K562 (cell line): ENCODE results near the gene SEC63. TPM values are rescaled to one million over a fixed set of nuclear protein-coding genes. Genes with fewer than 3 reads are reported as not detected.

ENCODE experiments used
- AFF4 ChIP-seq: sonication (generic); formaldehyde crosslinking; IDR thresholded peaks from 2 replicates; pipeline ENCODE4 v1.8.0; 2023; ENCODE audit warnings: mild to moderate bottlenecking, missing genetic modification reagents
- BCL6 ChIP-seq: fragments of 250-450 bp; sonication (Bioruptor Pico); IDR thresholded peaks from 2 replicates; pipeline ENCODE4 v1.4.0; 2020
- FOXK2 ChIP-seq, 2 experiments: fragments of 450-650 bp; IDR thresholded peaks in 1 of 2; conservative IDR thresholded peaks in 1 of 2; 2 replicates each; pipeline ENCODE4 v1.6.1; 2016; ENCODE audit warnings: low read depth in 2 of 2, mild to moderate bottlenecking in 1 of 2
- FOXP1 ChIP-seq: sonication (generic); formaldehyde crosslinking; IDR thresholded peaks from 2 replicates; pipeline ENCODE4 v1.8.0; 2022; ENCODE audit warnings: mild to moderate bottlenecking, missing genetic modification reagents
- GTF2E2 ChIP-seq: fragments of 200-800 bp; sonication (Bioruptor generic); IDR thresholded peaks from 2 replicates; pipeline ENCODE4 v1.6.1; 2016; ENCODE audit warnings: missing genetic modification characterization, missing compliant biosample characterization
- MECOM ChIP-seq: fragments of 250-450 bp; sonication (Bioruptor Pico); IDR thresholded peaks from 2 replicates; pipeline ENCODE4 v1.8.0; 2022; ENCODE audit warnings: inconsistent platforms
- NONO ChIP-seq, 2 experiments: fragments of 200-400 bp in 1 of 2; fragments of 450-650 bp in 1 of 2; formaldehyde crosslinking in 1 of 2; IDR thresholded peaks; 2 replicates each; pipeline ENCODE4 v1.6.1; 2017; ENCODE audit warnings: low read depth in 2 of 2, mild to moderate bottlenecking in 2 of 2, moderate library complexity in 2 of 2, low read length in 1 of 2
- RBBP5 ChIP-seq: fragments of 200-600 bp; sonication (generic); IDR thresholded peaks from 2 replicates; pipeline ENCODE4 v1.6.1; 2012; ENCODE audit warnings: borderline replicate concordance, mild to moderate bottlenecking, low read length, control low read depth, inconsistent platforms; ENCODE audit not compliant: insufficient read depth, poor library complexity, severe bottlenecking
- SIN3B ChIP-seq: fragments of 450-650 bp; IDR thresholded peaks from 2 replicates; pipeline ENCODE4 v1.6.1; 2017; ENCODE audit warnings: low read depth, mild to moderate bottlenecking, moderate library complexity
- SOX6 ChIP-seq: fragments of 450-650 bp; IDR thresholded peaks from 2 replicates; pipeline ENCODE4 v1.6.1; 2014; ENCODE audit warnings: mild to moderate bottlenecking
- SPI1 ChIP-seq: IDR thresholded peaks from 2 replicates; pipeline ENCODE4 v1.6.1; 2011; ENCODE audit warnings: low read depth, low read length, control low read depth, borderline replicate concordance
- ZBTB7A ChIP-seq: IDR thresholded peaks from 2 replicates; pipeline ENCODE4 v1.6.1; 2011; ENCODE audit warnings: low read depth, mild to moderate bottlenecking, low read length, moderate library complexity, borderline replicate concordance; ENCODE audit not compliant: control insufficient read depth
- ZNF263 ChIP-seq: sonication (generic); formaldehyde crosslinking; IDR thresholded peaks from 2 replicates; pipeline ENCODE4 v1.8.0; 2022; ENCODE audit warnings: mild to moderate bottlenecking, missing genetic modification reagents, borderline replicate concordance
- polyA plus RNA-seq, 8 experiments: library from polyadenylated mRNA; depleted of rRNA in 4 of 8; stranded (reverse) in 5 of 8; unstranded in 3 of 8; fragments of >200 nt; fragmentation: Nextera tagmentation in 2 of 8; fragmentation: Illumina TruSeq in 1 of 8; extraction: Ambion mirVana in 2 of 8; extraction: Trizol in 1 of 8; gene quantifications; 2 replicates each; pipeline versions ENCODE4 v1.2.1 to v1.2.3, GENCODE V29; 2011 to 2014; ENCODE audit warnings: inconsistent platforms in 1 of 8, missing spikeins in 1 of 8
- total RNA-seq, 7 experiments: library from RNA; depleted of rRNA in 6 of 7; stranded (reverse); fragments of >200 nt in 6 of 7; fragmentation: Illumina TruSeq in 2 of 7; extraction: Trizol in 2 of 7; gene quantifications; 2 replicates each; pipeline versions ENCODE4 v1.2.1 to v1.2.3, GENCODE V29; 2011 to 2021; ENCODE audit warnings: low replicate concordance in 1 of 7
- TF ChIP-seq, protein P1 (sequence below): sonication (generic); formaldehyde crosslinking; IDR thresholded peaks from 2 replicates; pipeline ENCODE4 v1.8.0; 2022; ENCODE audit warnings: missing genetic modification reagents, mild to moderate bottlenecking, moderate library complexity, borderline replicate concordance
- TF ChIP-seq, protein P2 (sequence below), 2 experiments: IDR thresholded peaks; 2 replicates each; pipeline ENCODE4 v1.6.1; 2012; ENCODE audit warnings: improper control_type of control experiment in 2 of 2, low read depth in 2 of 2, low read length in 2 of 2, borderline replicate concordance in 1 of 2

SEC63 gene
- total and polyA plus RNA-seq, 9 of the 15 experiments (the other 6 are each of a cell fraction or from before 2014, with no cell fraction given), result 13.8 to 74.6 (median 28.4) TPM

GRCh38 chr6:107957308-107957908 lies 600 bp downstream of the SEC63 start (continued):
- TF ChIP-seq SOX6 (0 out of 2 replicates have a peak, but pooled peaks have one; percentile 16), FOXP1 (0 out of 2 replicates have a peak, but pooled peaks have one; percentile 4), ZNF263 (CRISPR knock-in tag) (peak; percentile 14; the same call in 1 of the 2 replicates), ZBTB7A (peak; percentile 26; the same call in 1 of the 2 replicates), BCL6 (CRISPR knock-in tag) (no peak), NONO (IDR thresholded peaks at IDR 0.05; ENCODE audit: low read depth in 2 of 2, low read length in 1 of 2) (peak in 1 of 2 experiments; percentile 74; a peak in 1 of 4 replicates), FOXK2 (conservative IDR thresholded peaks at IDR 0.05 in 1 of 2, IDR thresholded peaks at IDR 0.05 in 1 of 2; ENCODE audit: low read depth in 2 of 2) (no peak), AFF4 (0 out of 2 replicates have a peak, but pooled peaks have one; percentile 7), SIN3B (0 out of 2 replicates have a peak, but pooled peaks have one; percentile 45), MECOM (CRISPR knock-in tag) (peak; percentile 94), SPI1 (peak; percentile 82), RBBP5 (peak; percentile 74), GTF2E2 (peak; percentile 47; the same call in 1 of the 2 replicates)
- TF ChIP-seq, protein P1, sequence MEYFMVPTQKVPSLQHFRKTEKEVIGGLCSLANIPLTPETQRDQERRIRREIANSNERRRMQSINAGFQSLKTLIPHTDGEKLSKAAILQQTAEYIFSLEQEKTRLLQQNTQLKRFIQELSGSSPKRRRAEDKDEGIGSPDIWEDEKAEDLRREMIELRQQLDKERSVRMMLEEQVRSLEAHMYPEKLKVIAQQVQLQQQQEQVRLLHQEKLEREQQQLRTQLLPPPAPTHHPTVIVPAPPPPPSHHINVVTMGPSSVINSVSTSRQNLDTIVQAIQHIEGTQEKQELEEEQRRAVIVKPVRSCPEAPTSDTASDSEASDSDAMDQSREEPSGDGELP (CRISPR knock-in tag), result peak; percentile 54
- TF ChIP-seq, protein P2, sequence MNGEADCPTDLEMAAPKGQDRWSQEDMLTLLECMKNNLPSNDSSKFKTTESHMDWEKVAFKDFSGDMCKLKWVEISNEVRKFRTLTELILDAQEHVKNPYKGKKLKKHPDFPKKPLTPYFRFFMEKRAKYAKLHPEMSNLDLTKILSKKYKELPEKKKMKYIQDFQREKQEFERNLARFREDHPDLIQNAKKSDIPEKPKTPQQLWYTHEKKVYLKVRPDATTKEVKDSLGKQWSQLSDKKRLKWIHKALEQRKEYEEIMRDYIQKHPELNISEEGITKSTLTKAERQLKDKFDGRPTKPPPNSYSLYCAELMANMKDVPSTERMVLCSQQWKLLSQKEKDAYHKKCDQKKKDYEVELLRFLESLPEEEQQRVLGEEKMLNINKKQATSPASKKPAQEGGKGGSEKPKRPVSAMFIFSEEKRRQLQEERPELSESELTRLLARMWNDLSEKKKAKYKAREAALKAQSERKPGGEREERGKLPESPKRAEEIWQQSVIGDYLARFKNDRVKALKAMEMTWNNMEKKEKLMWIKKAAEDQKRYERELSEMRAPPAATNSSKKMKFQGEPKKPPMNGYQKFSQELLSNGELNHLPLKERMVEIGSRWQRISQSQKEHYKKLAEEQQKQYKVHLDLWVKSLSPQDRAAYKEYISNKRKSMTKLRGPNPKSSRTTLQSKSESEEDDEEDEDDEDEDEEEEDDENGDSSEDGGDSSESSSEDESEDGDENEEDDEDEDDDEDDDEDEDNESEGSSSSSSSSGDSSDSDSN (IDR thresholded peaks at IDR 0.05; ENCODE audit: borderline replicate concordance in 1 of 2, low read depth in 2 of 2, low read length in 2 of 2), result peak; percentile 90 to 93; a peak in 3 of 4 replicates
